Occipital lobe (tissue), 2 donors: ENCODE data around the gene MAML1. TPM values are rescaled to one million over a fixed set of nuclear protein-coding genes. Genes with fewer than 3 reads are reported as not detected.
"Not testable (repeated sequence)": the region's sequence is repeated elsewhere in the genome, so short reads cannot be mapped to it uniquely, and the experiment has no call there.

Experiments used
- DNase-seq: peaks from one replicate; lab custom pipeline; 2025; lab: John Stamatoyannopoulos, UW
- total RNA-seq: library from RNA; depleted of rRNA; stranded (reverse); fragments of >200 nt; gene quantifications from one replicate; pipeline ENCODE4 v1.2.3, GENCODE V29; 2014

Gene MAML1
- total RNA-seq, 1 donor from 2014 or later, result 9.4 TPM

DNA sequence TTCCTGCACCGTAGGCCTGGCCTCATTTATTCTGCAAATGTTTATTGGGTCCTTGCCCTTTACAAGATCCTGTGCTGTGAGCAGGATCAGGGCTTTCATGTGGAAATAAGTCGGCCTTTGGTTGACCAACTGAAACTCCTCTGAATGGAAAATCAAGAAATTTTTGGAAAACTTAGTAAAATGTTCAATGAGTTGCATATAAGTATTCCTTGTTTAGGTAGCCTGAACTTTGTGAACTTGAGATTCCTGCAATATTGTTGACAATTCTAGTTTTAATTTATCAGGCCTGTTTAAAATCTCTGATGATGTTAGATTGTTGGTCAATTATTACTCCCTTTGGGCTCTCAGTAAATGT is 1.1 kb downstream of the MAML1 start:
- no peak for DNase-seq

- DNase-seq, result no peak
Measured at GRCh38 chr5:179734536-179735164, 2.0 kb downstream of the MAML1 start.

DNA sequence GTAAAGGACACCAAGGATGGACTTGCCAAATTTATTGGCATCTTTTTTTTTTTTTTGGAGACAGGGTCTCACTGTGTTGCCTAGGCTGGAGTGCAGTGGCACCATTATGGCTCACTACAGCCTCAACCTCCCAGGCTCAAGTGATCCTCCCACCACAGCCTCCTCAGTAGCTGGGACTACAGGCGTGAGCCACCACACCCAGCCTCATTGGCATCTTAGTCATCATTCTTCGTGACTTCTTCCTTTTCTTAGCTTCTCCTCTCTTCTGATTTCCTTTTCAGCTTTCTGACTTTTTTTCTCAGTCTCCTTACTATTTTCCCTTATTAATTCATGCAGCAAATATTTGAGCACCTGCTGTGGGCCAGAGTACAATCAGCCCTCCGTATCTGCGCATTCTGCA is 6.1 kb downstream of the MAML1 start:
- no peak for DNase-seq

DNA sequence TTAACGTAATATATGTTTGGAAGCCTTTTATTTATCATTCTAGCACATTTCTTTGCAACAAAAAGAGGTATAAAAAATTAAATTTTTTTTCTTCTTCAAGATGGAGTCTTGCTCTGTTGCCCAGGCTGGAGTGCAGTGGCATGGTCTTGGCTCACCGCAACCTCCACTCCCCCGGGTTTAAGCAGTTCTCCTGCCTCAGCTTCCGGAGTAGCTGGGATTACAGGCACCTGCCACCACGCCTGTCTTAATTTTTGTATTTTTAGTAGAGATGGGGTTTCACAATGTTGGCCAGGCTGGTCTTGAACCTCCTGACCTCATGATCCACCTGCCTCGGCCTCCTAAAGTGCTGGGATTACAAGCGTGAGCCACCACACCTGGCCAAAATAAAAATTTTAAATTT is 11.5 kb downstream of the MAML1 start:
- not testable (repeated sequence) for DNase-seq

GRCh38 chr5:179746872-179747271 is 14.2 kb downstream of the MAML1 start:
- no peak for DNase-seq

DNA sequence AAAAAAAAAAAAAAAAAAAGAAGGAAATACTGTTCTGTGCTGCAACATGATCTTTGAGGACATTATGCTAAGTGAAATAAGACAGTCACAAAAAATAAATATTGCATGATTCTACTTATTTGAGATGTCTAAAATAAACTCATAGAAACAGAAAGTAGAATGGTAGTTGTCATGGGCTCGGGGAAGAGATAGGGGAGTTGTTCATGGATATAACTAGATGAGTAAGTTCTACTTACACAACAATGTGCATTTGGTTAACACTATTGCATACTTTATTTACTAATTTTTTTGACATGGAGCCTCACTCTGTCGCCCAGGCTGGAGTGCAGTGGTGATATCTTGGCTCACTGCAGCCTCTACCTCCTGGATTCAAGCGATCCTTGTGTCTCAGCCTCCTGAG is 15.2 kb downstream of the MAML1 start:
- no peak for DNase-seq

DNA sequence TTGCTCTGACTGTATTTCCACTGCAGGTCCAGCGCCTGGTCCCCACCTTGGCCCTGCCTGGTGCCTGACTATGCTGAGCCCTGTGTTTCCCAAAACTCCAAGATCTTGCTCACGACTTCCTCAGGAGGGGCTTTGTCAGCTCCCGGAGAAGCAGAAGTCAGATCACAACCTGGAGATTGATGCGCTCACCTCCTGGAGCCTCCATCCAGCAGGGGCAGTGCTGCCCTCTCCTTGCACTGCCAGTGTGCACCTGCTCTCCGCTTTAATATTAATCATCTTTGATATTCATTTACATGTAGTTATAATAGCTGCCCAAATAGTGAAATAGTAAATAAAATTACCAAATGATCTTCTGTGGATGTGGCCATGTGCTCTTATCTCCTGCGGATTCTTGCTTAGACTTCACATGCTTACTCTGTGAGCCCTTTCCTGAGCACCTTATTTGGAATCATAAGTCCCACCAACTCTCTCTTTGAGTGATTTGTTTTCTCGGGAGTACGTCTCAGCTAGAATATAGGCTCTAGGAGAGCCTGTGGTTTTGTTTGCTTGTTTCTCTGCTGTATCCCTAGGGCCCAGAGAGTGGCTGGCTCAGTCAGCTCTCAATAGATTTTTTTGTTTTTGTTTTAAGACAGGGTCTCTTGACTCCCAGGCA is 17.4 kb downstream of the MAML1 start:
- no peak for DNase-seq

- no peak for DNase-seq
Measured at GRCh38 chr5:179753971-179754370, 21.3 kb downstream of the MAML1 start.

DNA sequence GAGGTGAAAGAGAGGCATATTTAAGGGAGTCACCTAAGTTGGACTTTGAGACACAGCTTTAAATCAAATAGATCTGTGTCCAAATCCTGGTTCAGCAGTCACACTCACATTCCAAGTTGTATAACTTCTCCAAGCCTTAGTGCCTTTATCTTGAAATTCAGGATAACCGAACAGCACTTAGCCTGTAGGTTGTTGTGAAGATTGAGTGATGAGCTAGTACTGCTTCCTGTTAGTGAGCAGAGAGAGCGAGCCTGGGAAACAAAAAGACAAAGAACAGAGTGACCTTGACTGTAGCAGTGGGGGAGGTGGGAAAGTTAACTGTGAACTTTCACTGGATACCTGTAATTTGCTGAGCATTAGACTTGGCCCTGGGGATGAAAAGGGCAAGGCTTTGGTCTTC is 22.4 kb downstream of the MAML1 start:
- DNase-seq, result no peak

DNA sequence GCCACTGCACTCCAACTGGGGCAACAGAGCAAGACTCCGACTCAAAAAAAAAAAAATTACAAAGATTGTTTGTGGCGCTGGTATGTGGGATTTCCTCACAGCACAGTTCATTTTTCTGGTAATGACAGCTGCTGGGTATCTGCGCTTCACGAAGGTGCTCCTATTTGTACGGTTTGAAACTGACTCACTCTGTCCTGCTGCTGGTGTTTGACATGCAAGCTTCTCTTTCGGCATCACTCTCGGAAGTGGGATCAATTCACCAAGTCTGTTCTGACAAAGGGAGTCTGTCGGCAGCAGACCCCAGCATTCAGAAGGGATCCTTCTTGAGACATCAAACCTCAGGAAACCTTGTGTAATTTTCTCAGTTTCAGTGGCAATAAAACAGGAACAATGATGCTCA is 26.3 kb downstream of the MAML1 start:
- no peak for DNase-seq

DNA sequence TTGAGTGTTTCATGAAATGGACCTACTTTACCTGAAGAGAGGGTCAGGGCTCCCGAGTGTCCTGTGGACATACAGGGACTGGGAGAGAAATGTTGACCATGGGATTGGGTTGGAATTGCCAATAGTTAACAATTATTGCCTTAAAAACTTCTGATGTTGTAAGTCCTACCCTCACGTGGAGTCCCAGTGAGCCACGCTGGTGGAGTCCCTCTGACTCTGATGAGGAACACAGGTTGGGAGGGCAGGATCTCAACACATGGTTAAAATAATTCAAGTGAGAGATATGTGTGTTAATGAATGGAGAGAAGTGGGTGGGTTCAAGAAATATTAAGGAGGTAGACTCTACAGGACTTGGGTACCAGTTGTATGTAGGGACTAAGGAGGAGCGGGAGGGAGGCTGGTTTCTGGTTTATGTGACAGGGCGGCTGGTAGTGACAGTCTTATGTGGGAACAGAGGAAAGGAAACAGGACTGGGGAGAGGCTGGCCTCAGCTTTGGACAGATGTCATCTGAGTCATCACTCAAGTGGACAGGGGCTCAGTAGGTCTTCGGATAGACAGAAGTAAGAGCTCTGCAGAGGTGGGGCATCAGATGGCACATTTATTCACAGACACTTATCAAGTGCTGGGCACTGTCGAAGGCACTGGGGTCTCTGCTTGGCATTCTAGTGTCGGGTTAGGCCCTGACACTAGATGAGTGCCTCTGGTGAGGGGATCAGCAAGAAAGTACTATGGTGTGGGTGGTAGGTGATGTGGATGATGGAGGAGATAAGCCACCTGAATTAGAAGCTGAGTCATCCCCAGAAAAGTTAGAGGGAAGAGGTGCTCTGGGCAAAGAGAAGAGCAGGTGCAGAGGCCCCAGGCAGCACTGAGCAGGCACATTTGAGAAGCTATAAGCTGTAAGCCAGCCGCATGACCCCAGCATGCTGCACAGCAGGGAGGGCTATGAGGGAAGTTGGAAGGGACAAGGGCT is 27.2 kb downstream of the MAML1 start:
- no peak for DNase-seq

DNA sequence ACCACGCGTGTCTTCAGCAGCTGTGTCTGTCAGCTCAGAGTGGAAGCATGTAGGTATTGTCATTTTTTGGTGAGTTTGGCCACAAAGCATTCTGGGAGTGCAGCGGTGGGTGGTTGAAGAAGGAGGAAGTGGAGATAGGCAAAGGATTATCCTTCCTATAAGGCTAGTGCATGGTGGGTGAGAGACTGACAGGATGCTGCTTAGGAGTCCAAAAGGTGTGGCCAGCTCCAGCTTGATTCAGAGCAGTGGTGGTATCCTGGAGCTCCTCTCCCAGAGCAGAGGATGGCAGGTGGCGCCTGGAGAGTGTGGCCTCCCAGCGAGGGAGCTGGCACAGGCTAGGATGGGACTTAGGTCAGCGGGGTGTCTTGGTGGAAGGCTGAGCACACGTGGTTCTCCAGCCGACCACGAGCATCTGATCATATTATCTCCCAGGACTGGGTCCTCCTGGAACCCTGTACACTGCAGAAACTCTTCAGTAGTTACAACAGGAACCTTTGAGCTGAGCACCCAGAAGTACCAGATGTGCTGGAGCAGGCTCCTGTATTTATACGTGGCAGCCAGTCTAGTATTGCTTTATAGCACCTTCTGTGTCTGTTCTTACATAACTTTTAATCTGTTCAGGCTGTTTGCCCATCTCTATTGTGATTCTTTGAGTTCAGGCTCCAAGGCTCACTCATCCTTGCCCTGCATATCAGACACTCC is 29.6 kb downstream of the MAML1 start:
- DNase-seq, result peak; percentile 22

GRCh38 chr5:179762781-179763176 is 30.2 kb downstream of the MAML1 start:
- DNase-seq, result no peak

DNA sequence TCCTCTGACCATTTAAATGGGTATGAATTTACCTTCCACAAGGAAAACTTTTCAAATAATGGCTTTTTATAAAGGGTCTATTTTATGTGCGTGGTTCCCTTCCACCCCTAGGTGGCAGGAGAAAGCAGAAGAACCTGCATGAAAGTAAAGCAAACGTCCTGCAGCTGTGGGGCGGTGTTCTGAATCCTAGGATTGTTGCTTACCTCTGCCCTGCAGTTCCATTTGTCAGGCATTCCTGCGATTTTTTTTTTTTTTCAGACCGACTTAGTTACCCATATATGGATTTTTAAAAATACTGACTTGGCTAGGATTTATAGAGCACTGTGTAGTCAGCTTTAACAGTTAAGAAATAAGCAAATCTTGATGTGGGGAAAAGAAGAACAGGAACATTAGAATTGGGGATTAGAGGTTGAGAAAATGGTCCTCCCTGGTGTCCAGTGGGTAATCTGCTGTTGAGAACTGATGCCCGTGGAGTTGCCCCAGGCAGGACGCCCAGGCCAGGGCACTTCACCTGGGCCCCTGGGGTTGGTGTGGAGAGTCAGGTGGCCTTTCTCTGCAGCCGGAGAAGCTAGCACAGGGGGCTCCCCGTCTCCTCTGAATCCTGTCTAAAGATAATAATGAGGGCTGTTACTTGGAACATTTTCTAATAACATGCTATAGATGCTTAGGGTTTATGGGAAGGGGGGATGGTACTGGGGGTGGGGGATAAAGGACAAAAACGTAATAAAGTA is 30.8 kb downstream of the MAML1 start:
- peak; percentile 9 for DNase-seq

DNA sequence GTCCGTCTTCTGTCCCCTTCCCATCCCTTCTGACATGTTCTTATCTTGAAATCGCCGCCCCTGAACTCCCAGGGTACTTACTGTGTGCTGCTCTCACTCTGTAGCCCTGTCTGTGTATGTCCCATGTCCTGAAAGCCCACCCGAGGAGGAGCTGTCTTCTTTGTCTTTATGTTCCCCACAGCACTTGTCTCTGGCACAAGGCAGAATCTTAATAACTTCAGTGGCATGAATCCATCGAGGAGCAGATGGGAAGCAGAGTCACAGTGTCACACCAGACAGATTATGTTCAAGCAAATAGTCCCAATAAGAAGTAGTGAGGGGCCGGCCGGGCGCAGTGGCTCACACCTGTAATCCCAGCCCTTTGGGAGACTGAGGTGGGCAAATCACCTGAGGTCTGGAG is 31.4 kb downstream of the MAML1 start:
- no peak for DNase-seq

- peak; percentile 29 for DNase-seq
Measured at GRCh38 chr5:179765400-179765799, 32.8 kb downstream of the MAML1 start.

DNA sequence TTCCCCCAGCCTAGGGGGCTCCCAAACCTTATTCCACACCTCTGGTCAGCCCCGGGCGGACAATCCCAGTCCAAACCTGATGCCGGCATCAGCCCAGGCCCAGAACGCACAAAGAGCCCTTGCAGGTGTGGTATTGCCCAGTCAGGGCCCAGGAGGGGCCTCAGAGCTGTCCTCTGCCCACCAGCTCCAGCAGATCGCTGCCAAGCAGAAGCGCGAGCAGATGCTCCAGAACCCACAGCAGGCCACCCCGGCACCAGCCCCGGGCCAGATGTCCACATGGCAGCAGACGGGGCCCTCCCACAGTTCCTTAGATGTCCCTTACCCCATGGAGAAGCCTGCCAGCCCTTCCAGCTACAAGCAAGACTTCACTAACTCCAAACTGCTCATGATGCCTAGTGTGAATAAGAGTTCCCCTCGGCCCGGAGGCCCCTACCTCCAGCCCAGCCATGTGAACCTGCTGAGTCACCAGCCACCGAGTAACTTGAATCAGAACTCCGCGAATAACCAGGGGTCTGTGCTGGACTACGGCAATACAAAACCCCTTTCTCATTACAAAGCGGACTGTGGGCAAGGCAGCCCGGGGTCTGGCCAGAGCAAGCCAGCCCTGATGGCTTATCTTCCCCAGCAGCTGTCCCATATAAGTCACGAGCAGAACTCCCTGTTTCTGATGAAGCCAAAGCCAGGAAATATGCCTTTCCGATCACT is 33.6 kb downstream of the MAML1 start:
- DNase-seq, result peak; percentile 10

GRCh38 chr5:179766726-179767455 is 34.3 kb downstream of the MAML1 start:
- no peak for DNase-seq

GRCh38 chr5:179767496-179768100 is 35.0 kb downstream of the MAML1 start:
- no peak for DNase-seq
